HG02970 (cell line): ENCODE measurements around the gene GPR35.
"Not testable (repeated sequence)": the region's sequence is repeated elsewhere in the genome, so short reads cannot be mapped to it uniquely, and the experiment has no call there.

ENCODE experiments used
- ATAC-seq: cut with Tn5 transposase; IDR thresholded peaks from one replicate; pipeline ENCODE4 v1.9.1; 2021; ENCODE audit warnings: mild to moderate bottlenecking, moderate library complexity, moderate number of reproducible peaks; ENCODE audit not compliant: unreplicated experiment, low FRiP score

The GPR35 gene

DNA sequence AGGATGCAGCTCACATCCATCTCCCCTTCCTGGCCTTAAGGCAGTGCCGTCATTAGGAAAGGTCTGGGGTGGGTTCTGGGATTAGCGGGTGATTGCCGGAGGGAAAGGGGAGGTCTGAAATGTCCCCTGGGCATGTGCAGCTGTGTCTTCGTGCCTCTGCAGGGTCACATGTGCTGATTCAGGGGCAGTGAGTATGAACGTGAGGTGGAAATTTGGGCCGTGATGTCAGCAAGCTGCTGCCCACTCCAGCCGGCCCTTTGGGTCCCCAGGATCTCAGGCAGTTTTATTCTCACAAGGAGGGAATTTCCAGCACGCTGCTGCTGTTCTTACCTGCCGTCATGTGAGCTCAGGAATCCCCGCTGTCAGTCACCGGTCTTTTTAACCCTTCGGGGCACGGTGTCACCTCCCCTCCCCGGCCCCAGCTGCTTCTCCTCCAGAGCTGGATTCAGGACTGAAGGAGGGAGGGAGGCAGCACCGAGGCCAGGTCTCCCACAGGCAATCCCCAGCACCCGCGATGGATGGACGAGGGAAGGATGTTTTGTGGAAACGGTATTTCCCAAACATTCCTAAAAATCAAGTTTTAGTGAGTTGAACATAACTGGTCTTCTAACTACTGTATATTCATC is 23.5 kb downstream of the GPR35 start:
- ATAC-seq, result no peak

DNA sequence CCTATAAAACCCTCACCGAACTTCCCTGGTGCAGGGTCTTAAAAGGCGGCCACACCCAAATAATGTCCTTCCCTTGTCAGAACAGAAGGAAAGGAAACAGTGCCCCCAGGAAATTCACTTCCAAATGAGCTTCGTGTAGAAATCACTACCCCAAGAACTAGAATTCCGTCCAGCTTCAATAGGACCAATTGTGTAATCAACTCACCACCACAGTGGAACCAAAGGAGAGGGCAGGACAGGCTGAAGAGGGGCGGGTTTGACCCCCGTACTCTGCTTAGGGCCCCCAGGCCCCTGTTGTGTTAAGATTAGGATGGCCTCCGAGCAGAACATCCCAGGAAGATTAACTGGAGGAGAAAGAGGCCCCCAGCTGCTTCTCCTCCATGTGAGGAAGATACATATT is 24.1 kb downstream of the GPR35 start:
- no peak for ATAC-seq

DNA sequence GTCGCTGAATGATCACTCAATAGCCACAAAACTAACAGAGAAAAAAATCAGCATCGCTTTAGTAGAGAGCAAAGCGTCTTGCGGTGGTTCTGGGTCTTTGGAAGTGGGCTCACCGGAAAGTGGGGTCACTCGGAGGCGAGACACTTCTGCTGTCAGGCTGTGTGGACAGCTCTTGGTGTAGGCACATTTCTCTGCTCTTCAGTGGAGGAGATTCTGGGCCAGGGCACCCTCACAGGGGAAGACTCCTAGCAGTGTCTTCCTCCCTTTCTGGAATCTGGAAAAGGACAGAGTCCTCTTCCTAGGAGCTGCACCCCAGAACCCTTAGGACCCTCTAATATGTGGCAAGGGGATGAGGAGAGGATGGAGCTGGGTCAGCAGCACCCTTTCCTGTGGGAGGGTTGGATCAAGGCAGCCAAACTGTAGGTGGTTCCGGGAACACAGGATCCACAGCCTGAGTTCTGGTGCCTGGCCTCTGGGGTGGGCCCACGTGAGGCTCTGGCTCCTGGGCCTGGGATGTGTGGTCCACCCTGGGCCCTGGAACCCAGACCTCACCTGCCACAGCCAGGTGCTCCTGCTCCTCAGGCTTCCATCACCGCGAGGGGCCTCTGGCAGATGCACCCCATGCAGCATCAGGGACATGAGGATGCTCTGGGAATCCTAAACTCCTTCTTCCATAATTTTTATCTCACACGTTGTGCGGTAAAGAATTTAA is 25.1 kb downstream of the GPR35 start:
- ATAC-seq, result no peak

DNA sequence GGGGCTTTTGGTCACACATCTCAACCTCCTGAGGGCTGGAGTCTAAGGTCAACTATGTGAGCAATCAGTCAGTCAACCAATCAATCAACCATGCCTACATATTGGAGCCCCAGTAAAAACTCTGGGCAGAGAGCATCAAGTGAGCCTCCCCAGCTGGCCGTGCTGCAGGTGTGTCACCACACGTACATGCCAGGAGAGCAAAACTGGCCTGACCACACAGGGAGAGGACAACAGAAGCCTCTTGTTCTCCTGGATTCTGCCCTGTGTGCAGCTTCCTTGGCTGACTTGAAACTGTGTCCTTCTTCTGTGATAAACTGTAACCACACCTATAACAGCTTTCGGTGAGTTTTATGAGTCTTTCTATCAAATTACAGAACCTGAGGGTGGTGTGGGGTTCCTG is 25.9 kb downstream of the GPR35 start:
- no peak for ATAC-seq

DNA sequence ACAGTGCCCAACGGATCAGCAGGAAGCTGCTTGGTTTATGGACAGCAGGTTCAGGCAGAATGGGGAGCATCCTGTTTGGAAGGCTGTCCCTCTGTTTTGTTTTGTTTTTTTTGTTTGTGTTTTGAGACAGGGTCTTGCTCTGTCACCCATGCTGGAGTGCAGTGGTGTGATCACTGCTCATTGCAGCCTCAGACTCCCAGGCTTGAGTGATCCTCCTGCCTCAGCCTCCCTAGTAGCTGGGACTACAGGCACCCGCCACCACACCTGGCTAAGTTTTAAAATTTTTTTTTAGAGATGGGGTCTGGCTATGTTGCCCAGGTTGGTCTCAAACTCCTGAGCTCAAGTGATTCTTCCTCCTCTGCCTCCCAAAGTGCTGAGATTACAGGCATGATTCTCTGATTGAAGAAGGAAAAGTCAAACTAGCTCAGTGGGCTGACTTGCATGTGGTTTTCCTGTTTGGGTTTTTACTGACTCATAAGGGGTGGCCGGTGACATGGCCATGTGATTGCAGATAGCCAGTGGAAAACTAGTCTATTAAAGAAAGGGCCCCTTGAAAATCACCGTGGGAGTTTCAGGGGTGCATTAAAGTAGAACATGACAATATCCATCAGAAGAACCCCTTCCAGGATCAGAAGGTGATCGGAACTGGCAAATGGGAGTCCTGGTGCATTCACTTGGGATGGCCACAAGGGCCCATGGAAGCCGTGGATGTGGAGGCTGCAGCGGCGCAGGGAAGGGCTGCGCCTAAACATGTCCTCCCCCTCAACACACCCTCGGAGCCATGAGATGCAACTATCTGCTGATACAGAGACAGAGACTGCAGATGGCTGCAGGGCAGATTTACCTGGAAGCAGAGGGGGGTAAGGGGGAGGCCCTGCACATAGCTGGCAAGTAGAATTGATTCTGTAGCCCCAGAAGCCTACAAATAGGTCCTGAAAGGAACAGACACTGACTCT is 30.9 kb downstream of the GPR35 start:
- ATAC-seq, result no peak

DNA sequence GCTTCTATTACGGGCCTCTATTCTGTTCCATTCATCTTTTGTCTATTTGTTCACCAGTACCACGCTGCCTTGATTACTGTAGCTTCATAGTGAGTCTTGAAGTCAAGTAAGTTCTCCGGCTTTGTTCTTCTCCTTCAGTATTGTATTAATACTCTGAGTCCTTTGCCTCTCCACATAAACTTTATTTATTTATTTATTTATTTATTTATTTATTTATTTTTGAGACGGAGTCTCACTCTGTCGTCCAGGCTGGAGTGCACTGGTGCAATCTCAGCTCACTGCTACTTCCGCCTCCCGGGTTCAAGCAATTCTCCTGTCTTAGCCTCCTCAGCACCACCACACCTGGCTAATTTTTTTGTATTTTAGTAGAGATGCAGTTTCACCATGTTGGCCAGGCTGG is 34.6 kb downstream of the GPR35 start:
- ATAC-seq, result not testable (repeated sequence)

DNA sequence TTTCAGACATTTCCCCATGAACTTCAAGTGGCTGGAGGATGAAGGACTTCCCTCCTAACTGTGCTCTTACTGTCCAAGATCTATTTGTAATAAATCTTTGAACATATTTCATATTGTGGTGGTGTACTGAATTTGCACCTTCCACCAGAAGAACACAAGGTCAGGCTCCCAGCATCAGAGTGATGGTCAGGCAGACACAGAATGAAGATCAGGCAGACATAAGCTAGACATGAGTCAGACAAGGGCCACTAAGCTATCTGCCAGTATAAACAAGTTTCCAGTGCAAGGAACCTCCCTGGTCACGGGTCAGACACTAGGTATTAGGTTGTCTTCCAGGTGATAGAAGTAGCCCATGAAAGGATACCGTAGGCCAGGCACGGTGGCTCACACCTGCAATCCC is 37.4 kb downstream of the GPR35 start:
- no peak for ATAC-seq

DNA sequence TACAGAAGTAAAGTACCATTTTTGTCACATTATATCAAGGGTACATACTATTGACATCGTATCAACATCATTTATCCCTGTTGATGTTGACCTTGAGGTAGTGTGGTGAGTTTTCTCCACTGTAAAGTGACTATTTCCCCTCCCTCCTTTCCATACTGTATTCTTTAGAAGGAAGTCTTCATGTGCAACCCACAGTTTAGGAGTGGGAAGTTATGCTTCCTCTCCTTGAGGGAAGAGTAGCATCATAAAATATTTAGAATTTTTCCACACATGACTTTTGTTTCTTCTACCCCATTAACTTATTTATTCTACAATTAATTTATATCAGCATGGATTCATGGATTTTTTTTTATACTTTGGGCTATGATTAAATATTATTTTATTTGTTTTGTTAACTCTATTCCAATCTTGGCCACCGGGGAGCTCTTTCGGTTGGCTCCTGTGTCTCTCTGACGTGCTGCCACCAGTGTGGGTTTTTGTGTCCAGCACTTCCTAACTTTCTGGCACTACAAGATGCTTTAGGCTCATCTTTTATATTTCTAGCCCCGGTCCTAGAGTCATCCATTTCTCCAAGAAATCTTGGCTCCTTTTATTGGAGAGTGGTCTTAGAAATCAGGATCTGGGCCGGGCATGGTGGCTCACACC is 38.4 kb downstream of the GPR35 start:
- no peak for ATAC-seq

DNA sequence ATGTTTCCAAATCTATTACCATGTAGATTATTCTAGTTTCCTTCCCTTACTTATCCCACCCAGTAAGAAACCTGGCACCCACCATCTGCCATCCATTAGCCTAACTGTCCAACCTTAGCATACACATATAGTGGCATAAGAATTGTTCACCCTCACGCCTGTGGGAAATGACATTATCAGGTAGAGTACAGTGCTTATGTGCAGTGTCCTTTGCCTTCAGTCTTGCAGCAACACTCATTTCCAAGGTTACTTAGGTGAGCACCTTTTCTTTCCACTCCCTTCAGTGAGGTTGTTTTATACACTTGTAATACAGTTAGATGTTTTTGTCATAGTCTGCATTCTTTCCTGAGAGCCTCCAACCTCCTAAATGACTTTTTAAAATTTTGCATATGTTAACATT is 39.3 kb downstream of the GPR35 start:
- no peak for ATAC-seq

DNA sequence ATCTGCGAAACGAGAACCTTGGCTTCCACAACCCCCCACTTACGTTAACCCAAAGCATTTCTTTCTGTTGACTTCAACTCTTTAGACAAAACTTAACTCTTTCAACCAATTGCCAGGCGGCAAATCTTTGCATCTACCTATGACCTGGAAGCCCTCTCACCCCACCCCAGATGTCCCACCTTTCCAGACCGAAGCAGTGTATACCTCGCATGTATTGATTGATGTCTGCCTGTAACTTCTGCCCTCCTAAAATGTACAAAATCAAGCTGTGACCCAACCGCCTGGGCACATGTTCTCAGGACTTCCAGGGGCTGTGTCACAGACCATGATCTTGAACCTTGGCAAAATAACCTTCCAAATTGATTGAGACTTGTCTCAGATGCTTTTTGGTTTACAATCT is 45.1 kb downstream of the GPR35 start:
- ATAC-seq, result no peak

DNA sequence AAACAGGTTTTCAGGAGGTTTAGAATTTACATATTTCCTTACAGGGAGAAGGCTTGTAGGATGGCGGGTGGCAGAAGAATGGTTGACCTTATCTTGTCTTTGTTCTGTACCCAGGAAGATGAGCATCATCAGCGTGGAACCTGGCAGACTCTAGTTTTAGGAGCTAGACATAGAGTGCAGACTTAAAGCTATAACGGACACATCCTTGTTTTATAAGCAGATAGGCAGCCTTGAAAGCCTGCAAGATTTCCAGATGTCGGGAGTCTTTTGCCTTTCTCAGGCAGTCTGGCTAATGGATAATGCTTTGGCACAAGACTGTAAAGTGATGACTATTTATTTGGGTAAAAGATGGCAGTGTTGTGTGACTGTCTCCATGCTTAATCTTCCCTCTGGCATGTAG is 45.7 kb downstream of the GPR35 start:
- ATAC-seq, result no peak

DNA sequence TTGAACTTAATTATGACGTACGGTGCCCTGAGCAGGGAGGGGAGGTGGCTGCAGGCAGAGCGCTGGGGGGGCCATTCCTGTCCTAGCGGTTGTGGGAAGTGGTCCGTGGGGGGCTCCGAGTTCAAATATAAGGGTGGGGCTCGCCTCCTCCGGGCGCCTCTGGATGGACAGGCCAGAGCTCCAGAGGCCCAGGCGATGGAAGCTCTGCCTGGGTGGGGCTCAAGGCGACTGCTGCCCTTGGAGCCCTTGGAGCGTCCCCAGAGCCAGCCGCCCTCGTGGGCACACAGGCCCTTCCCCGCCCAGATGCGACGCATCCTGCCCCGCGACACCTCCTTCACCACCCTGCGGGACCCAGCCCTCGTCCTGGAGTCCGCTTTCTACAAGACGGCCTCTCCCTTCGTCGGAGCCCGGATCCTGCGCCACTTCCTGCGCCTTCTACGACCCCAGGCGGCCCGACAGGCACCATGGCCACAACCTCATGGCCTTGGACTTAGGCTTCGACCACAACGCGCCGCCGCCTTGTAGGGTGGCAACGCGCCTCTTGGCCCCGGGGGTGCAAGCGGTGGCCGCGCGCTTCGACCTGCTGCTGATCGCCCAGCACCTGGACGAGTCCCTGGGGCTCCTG is 46.9 kb downstream of the GPR35 start:
- ATAC-seq, result no peak

DNA sequence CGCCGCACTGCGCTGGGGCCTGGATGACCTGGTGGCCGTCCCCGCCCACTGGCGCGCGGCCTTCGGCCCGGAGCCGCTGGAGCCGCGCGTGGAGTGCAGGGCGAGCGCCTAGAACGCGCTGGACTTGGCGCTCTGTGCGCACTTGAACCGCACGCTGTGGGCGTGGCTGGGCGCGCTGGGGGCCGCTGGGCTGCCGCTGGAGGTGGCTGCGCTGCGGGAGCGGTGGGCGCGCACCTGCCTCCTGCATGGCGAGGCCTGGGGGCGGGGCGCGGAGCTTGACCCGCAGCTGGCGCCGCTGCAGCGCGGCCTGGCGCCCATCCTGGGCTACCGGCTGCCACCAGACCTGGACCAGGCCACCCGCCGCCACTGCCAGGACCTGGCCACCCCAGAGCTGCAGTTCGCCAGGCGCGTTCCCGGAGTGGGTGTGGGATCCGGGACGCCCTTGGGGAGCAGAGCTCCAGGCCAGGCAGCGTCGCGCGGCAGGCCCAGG is 47.5 kb downstream of the GPR35 start:
- ATAC-seq, result no peak

DNA sequence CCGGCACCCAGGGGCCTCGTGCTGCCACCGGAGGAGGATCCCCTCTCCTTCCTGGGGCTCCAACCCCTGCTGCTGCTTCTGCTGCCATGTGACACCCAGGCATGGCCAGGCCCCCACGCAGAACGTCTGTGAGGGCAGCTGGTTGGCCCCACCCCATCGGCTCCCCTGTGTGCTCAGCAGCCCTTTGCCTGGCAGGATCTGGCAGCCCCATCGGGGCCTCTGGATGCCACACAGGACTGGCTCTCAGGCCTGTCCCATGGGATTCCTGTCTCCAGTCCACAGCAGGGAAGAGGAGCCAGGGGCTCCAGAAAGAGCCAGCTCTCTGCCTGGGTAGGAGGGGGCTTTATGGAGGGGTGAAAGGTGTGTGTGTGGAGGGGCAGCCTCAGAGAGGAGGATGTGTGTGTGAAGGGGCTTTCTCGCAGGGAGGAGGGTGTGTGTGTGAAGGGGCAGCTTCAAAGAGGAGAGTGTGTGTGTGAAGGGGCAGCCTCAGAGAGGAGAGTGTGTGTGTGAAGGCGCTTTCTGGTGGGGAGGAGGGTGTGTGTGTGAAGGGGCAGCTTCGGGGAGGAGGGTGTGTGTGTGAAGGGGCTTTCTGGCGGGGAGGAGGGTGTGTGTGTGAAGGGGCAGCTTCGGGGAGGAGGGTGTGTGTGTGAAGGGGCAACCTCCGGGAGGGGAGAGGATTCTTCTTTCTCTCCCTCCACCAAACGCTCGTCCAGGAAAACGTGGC is 49.3 kb downstream of the GPR35 start:
- not testable (repeated sequence) for ATAC-seq

DNA sequence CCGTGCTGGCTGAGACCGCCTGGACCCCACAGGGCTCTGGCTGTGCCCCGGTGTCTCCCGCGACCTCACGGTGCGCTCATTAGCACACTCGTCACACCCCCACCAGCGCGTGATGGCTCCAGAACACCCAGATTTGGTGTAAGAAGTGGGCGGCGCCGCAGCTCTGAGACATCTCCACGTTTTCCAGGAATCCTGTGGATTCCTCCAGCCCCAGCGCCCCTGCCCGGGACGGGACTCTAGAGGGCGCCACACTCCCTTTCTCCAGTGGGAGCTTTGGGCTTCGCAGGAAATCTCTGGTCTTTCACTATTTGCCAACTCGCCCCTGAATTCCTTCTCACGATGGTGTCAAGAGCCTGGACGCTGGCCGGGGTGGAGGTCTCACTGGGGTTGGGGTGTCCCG is 50.1 kb downstream of the GPR35 start:
- ATAC-seq, result not testable (repeated sequence)

DNA sequence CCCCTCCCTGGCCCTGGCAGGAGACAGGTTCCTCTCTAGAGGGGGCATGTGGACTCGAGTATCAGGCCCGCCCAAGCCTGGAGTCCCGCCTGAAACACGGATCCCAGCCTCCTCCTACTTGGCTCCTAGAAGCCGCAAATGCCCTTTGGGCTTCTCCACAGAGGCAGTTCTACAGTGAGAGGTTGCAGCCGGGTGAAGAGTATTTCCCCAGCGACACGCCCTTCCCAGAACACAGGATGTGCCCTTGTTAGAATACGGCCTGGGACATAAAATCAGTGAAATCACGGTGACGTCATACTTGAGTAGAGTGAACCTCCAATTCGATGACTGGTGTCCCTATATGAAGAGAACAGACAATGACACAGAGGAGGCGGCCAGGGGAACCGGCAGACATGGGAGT is 52.8 kb downstream of the GPR35 start:
- ATAC-seq, result not testable (repeated sequence)

DNA sequence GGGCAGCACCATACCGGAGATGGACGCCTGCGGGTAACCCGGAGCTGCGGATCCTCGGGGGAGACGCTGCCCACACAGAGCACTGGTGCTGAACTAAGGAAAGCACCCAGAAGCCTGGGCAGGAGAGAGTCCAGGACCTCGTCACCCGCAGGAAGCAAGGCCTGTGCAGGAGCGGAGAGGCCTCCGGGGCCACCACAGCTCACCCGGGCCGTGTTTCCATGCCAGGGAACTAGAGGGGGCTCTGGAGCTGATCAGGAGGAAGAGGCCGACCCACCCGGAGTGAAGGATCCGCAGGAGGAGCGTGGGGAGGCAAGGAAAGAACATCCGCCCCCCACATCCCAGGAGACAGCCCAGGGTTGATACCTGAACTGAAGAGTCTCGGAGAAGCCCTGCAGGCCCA is 53.6 kb downstream of the GPR35 start:
- ATAC-seq, result not testable (repeated sequence)

DNA sequence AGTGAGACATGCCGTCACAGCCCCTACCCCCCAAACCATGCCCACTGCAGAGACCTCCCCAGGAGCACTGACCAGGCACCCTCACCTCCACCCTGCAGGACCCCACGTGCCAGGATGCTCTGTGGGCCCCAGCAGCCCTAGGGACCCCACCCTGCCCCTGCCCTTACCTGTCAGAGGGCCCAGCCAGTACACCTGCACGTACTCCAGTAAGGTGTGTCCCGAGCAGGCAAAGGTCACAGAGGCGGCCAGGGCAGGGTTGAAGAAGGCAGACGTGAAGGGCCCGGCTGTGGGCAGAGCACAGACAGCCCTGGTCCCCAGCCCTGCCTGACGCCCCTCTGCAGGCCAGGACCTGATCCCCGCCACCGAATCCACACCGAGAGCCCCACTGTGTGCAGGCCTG is 54.9 kb downstream of the GPR35 start:
- not testable (repeated sequence) for ATAC-seq
